SU-DHL-6 (cell line): ENCODE data around the gene DACH1.

ENCODE experiments used
- CTCF ChIP-seq: fragments of 200-600 bp; sonication (generic); IDR thresholded peaks from one replicate; pipeline ENCODE4 v1.5.1; 2017; ENCODE audit warnings: antibody characterized with exemption, mild to moderate bottlenecking, low read length, moderate library complexity; ENCODE audit not compliant: insufficient read depth, poor library complexity, severe bottlenecking
- EZH2phosphoT487 ChIP-seq: fragments of 200-600 bp; sonication (generic), shearing (Covaris generic); conservative IDR thresholded peaks from 2 replicates; pipeline ENCODE4 v1.6.1; 2018; ENCODE audit warnings: mild to moderate bottlenecking, antibody characterized with exemption, low read length, moderate library complexity, mixed read lengths

- TF ChIP-seq CTCF (no peak), EZH2phosphoT487 (no peak)
Observed at GRCh38 chr13:71856548-71857043, 10.4 kb downstream of the DACH1 start.
